HG03439 (cell line): ENCODE data around the gene CSRP1.
"Not testable (repeated sequence)": the region's sequence is repeated elsewhere in the genome, so short reads cannot be mapped to it uniquely, and the experiment has no call there.

ENCODE experiments used
- ATAC-seq: cut with Tn5 transposase; IDR thresholded peaks from one replicate; pipeline ENCODE4 v1.9.1; 2021; ENCODE audit warnings: mild to moderate bottlenecking, moderate library complexity; ENCODE audit not compliant: unreplicated experiment

Gene CSRP1

GRCh38 chr1:201479201-201479730 lies 27.7 kb downstream of the CSRP1 start:
- ATAC-seq, result no peak

- ATAC-seq, result not testable (repeated sequence)
Measured at GRCh38 chr1:201478666-201479065, 28.3 kb downstream of the CSRP1 start.

- ATAC-seq, result no peak
Measured at GRCh38 chr1:201476670-201477344, 30.1 kb downstream of the CSRP1 start.

- ATAC-seq, result no peak
Measured at GRCh38 chr1:201475915-201476669, 30.8 kb downstream of the CSRP1 start.

GRCh38 chr1:201475130-201475529 lies 31.8 kb downstream of the CSRP1 start:
- ATAC-seq, result no peak

GRCh38 chr1:201473296-201473695 lies 33.6 kb downstream of the CSRP1 start:
- no peak for ATAC-seq

- ATAC-seq, result not testable (repeated sequence)
Measured at GRCh38 chr1:201472321-201472720, 34.6 kb downstream of the CSRP1 start.

- ATAC-seq, result no peak
Measured at GRCh38 chr1:201471772-201472171, 35.2 kb downstream of the CSRP1 start.

- no peak for ATAC-seq
Measured at GRCh38 chr1:201470581-201470980, 36.3 kb downstream of the CSRP1 start.

- ATAC-seq, result no peak
Measured at GRCh38 chr1:201469645-201470074, 37.3 kb downstream of the CSRP1 start.

GRCh38 chr1:201468844-201469644 lies 37.9 kb downstream of the CSRP1 start, which contains the start of gene PHLDA3:
PHLDA3 (minus strand) TSS chr1:201469188; CDS start chr1:201468786, 402 bp downstream.
- peak; percentile 62 for ATAC-seq

GRCh38 chr1:201468501-201468843 lies 38.5 kb downstream of the CSRP1 start:
- peak; percentile 29 for ATAC-seq

GRCh38 chr1:201466492-201466891 lies 40.4 kb downstream of the CSRP1 start:
- no peak for ATAC-seq

- ATAC-seq, result no peak
Measured at GRCh38 chr1:201465698-201466290, 41.1 kb downstream of the CSRP1 start.

- ATAC-seq, result no peak
Measured at GRCh38 chr1:201463071-201463552, 43.8 kb downstream of the CSRP1 start.

- no peak for ATAC-seq
Measured at GRCh38 chr1:201461645-201462441, 45.1 kb downstream of the CSRP1 start.

GRCh38 chr1:201460814-201461644 lies 45.9 kb downstream of the CSRP1 start:
- ATAC-seq, result no peak

GRCh38 chr1:201459775-201460174 lies 47.1 kb downstream of the CSRP1 start:
- no peak for ATAC-seq

GRCh38 chr1:201459052-201459451 lies 47.9 kb downstream of the CSRP1 start:
- ATAC-seq, result no peak
